ENCODE measurements around the gene NMBR.

NMBR gene

GRCh38 chr6:142185641-142186040, 38.7 kb upstream of the NMBR start:
- no peak for TF ChIP-seq CTCF (conservative IDR thresholded peaks at IDR 0.05)
- no peak overlapping the region for H3K27ac ChIP-seq

DNA sequence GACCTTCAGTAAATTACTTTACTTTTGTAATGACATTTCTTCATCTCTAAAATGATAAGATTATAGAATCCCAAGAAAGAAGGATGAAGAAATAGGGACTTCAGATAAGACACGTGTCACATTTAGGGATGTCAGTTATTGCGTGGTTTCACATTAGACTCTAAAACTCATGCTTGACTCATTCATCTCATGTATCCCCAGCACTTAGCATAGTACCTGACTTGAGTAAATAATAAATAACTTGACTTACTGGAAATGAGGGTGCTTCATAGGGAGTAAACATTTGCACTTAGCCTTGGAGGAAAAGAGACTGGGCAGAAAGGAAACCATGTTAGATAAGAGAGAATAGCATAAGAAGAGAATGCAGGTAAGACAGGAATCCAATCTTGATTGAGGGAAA, 37.4 kb upstream of the NMBR start:
- no peak for TF ChIP-seq CTCF (conservative IDR thresholded peaks at IDR 0.05)

GRCh38 chr6:142183351-142183750, 36.4 kb upstream of the NMBR start:
- no peak for TF ChIP-seq CTCF (conservative IDR thresholded peaks at IDR 0.05)
- H3K27ac ChIP-seq: no peak overlapping the region

More for the DNA sequence above, 37.4 kb upstream of the NMBR start:
- H3K27ac ChIP-seq: no peak overlapping the region

DNA sequence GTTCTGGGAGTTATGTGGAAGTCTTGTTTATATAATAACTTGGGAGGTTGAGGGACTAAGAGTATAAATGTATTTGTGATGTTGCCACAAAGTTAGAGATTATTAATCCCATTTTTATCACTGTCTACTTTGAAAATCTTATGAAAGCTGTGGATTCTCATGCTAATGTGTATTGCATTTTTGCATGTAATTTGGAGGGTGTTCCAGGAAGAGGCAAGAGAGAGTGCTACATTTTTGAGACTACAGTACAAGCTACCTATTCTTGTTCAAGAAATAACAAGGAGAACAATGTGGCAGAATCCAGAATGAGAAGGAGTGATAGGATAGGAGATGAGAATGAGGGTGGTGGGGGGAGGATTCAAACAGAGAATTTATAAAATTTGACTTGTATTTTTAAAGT, 35.1 kb upstream of the NMBR start:
- H3K27ac ChIP-seq: no peak overlapping the region
- no peak for TF ChIP-seq CTCF (conservative IDR thresholded peaks at IDR 0.05)

DNA sequence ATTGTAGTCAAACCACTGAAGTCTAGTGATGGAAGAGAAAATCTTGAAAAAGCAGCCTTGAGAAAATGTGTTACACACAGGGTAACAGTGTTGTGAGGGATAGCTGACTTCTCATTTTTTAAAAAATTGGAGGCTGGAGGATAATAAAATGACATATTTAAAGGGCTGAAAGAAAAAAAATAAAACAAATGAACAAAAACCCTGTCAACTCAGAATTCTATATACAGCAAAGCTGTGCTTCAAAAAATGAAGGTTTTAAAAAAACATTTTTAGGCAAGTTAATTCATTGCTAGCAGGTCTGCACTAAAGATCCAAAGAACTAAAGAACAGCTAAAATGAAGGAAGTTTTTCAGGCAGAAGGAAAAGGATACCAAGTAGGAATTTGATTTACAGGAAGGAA, 31.2 kb upstream of the NMBR start:
- no peak for TF ChIP-seq CTCF (conservative IDR thresholded peaks at IDR 0.05)
- no peak overlapping the region for H3K27ac ChIP-seq

DNA sequence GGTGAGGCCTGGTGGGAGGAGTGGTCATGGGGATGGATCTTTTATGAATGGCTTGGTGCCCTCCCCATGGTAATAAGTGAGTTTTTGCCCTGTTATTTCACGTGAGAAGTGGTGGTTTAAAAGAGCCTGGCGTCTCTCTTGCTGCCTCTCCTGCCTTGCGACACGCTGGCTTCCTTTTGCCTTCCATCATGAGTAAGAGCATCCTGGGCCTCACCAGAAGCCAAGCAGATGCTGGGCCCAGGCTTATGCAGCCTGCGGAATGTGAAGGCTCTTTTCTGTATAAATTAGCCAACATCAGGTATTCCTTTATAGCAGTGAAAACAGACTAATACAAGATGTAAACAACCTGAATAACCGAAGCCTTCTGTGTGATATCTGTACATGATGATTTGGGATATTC, 27.8 kb upstream of the NMBR start:
- TF ChIP-seq CTCF (conservative IDR thresholded peaks at IDR 0.05): no peak
- H3K27ac ChIP-seq: no peak overlapping the region

DNA sequence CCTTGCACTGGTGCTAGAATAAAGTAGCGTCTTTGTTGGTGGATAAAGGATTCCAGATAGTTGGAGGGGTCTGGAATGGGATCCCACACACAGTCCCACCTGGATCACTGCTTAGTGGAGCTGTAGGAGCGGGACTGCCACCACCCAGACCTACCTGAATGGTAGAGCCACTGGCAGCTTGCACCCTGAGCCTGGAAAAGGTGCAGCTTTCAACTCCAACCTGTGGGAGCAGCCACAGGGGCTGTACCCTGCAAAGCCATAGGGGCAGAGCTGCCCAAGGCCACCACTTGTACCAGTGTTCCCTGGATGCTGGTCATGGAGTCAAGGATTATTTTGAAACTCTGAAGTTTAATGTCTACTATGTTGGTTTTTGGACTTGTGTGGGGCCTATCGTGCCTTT, 27.1 kb upstream of the NMBR start:
- TF ChIP-seq CTCF (conservative IDR thresholded peaks at IDR 0.05): no peak

DNA sequence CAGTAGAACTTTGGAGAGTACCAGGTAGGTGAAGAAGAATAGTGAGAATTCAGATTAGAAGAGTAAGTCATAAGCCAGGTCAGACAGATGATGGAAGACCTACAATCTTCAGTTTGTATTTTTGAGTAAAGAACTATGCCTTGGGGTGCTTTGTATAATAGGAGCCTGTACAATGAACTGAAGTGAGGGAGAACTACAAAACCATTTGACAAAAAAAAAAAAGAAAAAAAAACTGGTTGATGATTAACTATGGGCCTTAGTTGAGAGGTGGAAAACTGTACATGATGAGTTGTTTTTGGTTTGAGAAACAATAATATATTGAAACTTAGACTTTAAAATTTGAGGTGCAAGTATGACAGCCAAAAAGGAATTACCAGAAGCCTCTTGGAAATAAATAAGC, 25.8 kb upstream of the NMBR start:
- TF ChIP-seq CTCF (conservative IDR thresholded peaks at IDR 0.05): no peak
- no peak overlapping the region for H3K27ac ChIP-seq

More for the DNA sequence above, 27.1 kb upstream of the NMBR start:
- no peak overlapping the region for H3K27ac ChIP-seq

Measured in VCaP (cell line).